Measurements from ENCODE around the gene KRTAP10-10. TPM values are rescaled to one million over a fixed set of nuclear protein-coding genes. Genes with fewer than 3 reads are reported as not detected.

The KRTAP10-10 gene
- total and polyA plus RNA-seq, 9 of the 15 experiments (the other 6 are each of a cell fraction or from before 2014, with no cell fraction given) = not detected

DNA sequence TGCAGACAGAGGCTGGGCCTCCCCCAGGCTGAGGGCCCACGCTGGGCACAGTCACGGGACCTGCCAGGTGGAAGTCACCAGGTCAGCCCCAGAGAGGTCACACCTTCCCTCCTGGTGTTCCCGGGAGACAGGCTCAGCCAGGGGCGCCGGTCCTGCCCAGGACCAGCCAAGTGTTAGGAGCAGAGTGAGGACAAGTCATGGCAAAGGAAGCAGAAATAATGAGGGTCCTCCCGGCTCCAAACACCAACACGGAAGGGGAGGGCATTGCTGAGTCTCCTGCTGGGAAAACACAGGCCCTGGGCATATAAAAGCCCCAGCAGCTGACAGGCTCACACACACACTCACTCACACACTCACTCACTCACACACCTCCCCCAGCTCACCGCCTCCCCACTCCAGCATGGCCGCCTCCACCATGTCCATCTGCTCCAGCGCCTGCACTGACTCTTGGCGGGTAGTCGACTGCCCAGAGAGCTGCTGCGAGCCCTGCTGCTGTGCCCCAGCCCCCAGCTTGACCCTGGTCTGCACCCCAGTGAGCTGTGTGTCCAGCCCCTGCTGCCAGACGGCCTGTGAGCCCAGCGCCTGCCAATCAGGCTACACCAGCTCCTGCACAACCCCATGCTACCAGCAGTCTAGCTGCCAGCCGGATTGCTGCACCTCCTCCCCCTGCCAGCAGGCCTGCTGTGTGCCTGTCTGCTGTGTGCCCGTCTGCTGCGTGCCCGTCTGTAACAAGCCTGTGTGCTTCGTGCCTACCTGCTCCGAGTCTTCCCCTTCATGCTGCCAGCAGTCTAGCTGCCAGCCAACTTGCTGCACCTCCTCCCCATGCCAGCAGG lies at the start of gene KRTAP10-10 (continued):
- TF ChIP-seq, protein P1, sequence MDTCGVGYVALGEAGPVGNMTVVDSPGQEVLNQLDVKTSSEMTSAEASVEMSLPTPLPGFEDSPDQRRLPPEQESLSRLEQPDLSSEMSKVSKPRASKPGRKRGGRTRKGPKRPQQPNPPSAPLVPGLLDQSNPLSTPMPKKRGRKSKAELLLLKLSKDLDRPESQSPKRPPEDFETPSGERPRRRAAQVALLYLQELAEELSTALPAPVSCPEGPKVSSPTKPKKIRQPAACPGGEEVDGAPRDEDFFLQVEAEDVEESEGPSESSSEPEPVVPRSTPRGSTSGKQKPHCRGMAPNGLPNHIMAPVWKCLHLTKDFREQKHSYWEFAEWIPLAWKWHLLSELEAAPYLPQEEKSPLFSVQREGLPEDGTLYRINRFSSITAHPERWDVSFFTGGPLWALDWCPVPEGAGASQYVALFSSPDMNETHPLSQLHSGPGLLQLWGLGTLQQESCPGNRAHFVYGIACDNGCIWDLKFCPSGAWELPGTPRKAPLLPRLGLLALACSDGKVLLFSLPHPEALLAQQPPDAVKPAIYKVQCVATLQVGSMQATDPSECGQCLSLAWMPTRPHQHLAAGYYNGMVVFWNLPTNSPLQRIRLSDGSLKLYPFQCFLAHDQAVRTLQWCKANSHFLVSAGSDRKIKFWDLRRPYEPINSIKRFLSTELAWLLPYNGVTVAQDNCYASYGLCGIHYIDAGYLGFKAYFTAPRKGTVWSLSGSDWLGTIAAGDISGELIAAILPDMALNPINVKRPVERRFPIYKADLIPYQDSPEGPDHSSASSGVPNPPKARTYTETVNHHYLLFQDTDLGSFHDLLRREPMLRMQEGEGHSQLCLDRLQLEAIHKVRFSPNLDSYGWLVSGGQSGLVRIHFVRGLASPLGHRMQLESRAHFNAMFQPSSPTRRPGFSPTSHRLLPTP (IDR thresholded peaks at IDR 0.05; ENCODE audit: borderline replicate concordance, extremely low read depth, insufficient read length) = no peak
- TF ChIP-seq PYGO2 (tag; IDR thresholded peaks at IDR 0.05) = no peak
- TF ChIP-seq ZNF212 (CRISPR knock-in tag; IDR thresholded peaks at IDR 0.05) = no peak
- TF ChIP-seq, protein P2, sequence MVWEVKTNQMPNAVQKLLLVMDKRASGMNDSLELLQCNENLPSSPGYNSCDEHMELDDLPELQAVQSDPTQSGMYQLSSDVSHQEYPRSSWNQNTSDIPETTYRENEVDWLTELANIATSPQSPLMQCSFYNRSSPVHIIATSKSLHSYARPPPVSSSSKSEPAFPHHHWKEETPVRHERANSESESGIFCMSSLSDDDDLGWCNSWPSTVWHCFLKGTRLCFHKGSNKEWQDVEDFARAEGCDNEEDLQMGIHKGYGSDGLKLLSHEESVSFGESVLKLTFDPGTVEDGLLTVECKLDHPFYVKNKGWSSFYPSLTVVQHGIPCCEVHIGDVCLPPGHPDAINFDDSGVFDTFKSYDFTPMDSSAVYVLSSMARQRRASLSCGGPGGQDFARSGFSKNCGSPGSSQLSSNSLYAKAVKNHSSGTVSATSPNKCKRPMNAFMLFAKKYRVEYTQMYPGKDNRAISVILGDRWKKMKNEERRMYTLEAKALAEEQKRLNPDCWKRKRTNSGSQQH (CRISPR knock-in tag; IDR thresholded peaks at IDR 0.05) = no peak
- no peak for TF ChIP-seq BHLHE40 (IDR thresholded peaks at IDR 0.05; ENCODE audit: low read length)
- TF ChIP-seq SETDB1 (IDR thresholded peaks at IDR 0.05; ENCODE audit: low read length) = no peak
- no peak for TF ChIP-seq POLR2AphosphoS5 (IDR thresholded peaks at IDR 0.05; ENCODE audit: control insufficient read depth, insufficient read depth, low read depth, low read length)
- TF ChIP-seq, protein P3, sequence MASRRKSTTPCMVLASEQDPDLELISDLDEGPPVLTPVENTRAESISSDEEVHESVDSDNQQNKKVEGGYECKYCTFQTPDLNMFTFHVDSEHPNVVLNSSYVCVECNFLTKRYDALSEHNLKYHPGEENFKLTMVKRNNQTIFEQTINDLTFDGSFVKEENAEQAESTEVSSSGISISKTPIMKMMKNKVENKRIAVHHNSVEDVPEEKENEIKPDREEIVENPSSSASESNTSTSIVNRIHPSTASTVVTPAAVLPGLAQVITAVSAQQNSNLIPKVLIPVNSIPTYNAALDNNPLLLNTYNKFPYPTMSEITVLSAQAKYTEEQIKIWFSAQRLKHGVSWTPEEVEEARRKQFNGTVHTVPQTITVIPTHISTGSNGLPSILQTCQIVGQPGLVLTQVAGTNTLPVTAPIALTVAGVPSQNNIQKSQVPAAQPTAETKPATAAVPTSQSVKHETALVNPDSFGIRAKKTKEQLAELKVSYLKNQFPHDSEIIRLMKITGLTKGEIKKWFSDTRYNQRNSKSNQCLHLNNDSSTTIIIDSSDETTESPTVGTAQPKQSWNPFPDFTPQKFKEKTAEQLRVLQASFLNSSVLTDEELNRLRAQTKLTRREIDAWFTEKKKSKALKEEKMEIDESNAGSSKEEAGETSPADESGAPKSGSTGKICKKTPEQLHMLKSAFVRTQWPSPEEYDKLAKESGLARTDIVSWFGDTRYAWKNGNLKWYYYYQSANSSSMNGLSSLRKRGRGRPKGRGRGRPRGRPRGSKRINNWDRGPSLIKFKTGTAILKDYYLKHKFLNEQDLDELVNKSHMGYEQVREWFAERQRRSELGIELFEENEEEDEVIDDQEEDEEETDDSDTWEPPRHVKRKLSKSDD (conservative IDR thresholded peaks at IDR 0.05; ENCODE audit: low read length) = no peak

All from K562 (cell line).